Keratinocyte (primary cell): ENCODE measurements around the gene SYNM. TPM values are rescaled to one million over a fixed set of nuclear protein-coding genes. Genes with fewer than 3 reads are reported as not detected.

ENCODE experiments used
- DNase-seq: peaks from one replicate; pipeline ENCODE4 v3.0.0-alpha.2; 2011; ENCODE audit warnings: low read depth, missing footprints, low spot score
- FAIRE-seq: peaks from 2 replicates; lab custom pipeline; 2011; peaks lifted over from hg19 to GRCh38; lab: Jason Lieb, UNC
- H2AFZ ChIP-seq: 2 replicates; pipeline ENCODE4 v1.6.0; 2012; ENCODE audit warnings: low read length, control low read depth, inconsistent platforms; ENCODE audit not compliant: control insufficient read depth
- H3K27ac ChIP-seq: 2 replicates; pipeline ENCODE4 v1.5.1; 2011; ENCODE audit warnings: low read length; ENCODE audit not compliant: control insufficient read depth, insufficient read depth
- H3K27me3 ChIP-seq: 3 replicates; pipeline ENCODE4 v1.6.0; 2011; ENCODE audit warnings: low read length; ENCODE audit not compliant: control insufficient read depth, insufficient read depth; ENCODE audit errors: extremely low read depth
- H3K36me3 ChIP-seq, 2 experiments: 2 replicates in 1 of 2; 3 replicates in 1 of 2; pipeline ENCODE4 v1.5.1; 2011; ENCODE audit warnings: low read length in 2 of 2, mild to moderate bottlenecking in 1 of 2; ENCODE audit not compliant: control insufficient read depth in 2 of 2, insufficient read depth in 2 of 2; ENCODE audit errors: extremely low read depth in 1 of 2
- H3K4me1 ChIP-seq: 3 replicates; pipeline ENCODE4 v1.5.1; 2011; ENCODE audit warnings: low read length; ENCODE audit not compliant: control insufficient read depth, insufficient read depth; ENCODE audit errors: extremely low read depth
- H3K4me2 ChIP-seq: 3 replicates; pipeline ENCODE4 v1.6.0; 2011; ENCODE audit warnings: low read depth, low read length; ENCODE audit not compliant: control insufficient read depth, insufficient read depth; ENCODE audit errors: extremely low read depth
- H3K4me3 ChIP-seq, 3 experiments: fragments of 200-600 bp in 1 of 3; sonication (generic) in 1 of 3; 2 replicates in 2 of 3; 3 replicates in 1 of 3; pipeline ENCODE4 v1.5.1; 2011 to 2016; ENCODE audit warnings: low read length in 3 of 3, mild to moderate bottlenecking in 3 of 3, control low read depth in 2 of 3, inconsistent platforms in 1 of 3, low read depth in 1 of 3, mixed read lengths in 1 of 3, mixed run types in 1 of 3, moderate library complexity in 1 of 3; ENCODE audit not compliant: control insufficient read depth in 2 of 3, insufficient read depth in 2 of 3; ENCODE audit errors: extremely low read depth in 1 of 3
- H3K79me2 ChIP-seq: 2 replicates; pipeline ENCODE4 v1.6.0; 2012; ENCODE audit warnings: low read length; ENCODE audit not compliant: control insufficient read depth, insufficient read depth
- H3K9ac ChIP-seq: 3 replicates; pipeline ENCODE4 v1.6.0; 2011; ENCODE audit warnings: low read length; ENCODE audit not compliant: control insufficient read depth, insufficient read depth; ENCODE audit errors: extremely low read depth
- H3K9me1 ChIP-seq: 3 replicates; pipeline ENCODE4 v1.6.0; 2011; ENCODE audit warnings: low read length; ENCODE audit not compliant: control insufficient read depth, insufficient read depth; ENCODE audit errors: extremely low read depth
- H3K9me3 ChIP-seq: 2 replicates; pipeline ENCODE4 v1.5.1; 2012; ENCODE audit warnings: low read depth, low read length; ENCODE audit not compliant: control insufficient read depth
- H4K20me1 ChIP-seq: 3 replicates; pipeline ENCODE4 v1.6.0; 2011; ENCODE audit warnings: low read length; ENCODE audit not compliant: control insufficient read depth, insufficient read depth; ENCODE audit errors: extremely low read depth
- EZH2 ChIP-seq: IDR thresholded peaks from one replicate; pipeline ENCODE4 v1.6.1; 2012; ENCODE audit warnings: inconsistent platforms, mild to moderate bottlenecking, low read length, moderate library complexity
- dilution Hi-C: fragments of 300-500 bp; cut with MboI; formaldehyde crosslinking; loops from one replicate; pipeline ENCODE4 v1.7.0; 2020; ENCODE audit warnings: low sequenced_read_pairs; ENCODE audit not compliant: extremely low pct_ligation_motif_present
- polyA plus RNA-seq, 5 experiments: library from polyadenylated mRNA; depleted of rRNA in 3 of 5; stranded (reverse) in 3 of 5; stranded (forward) in 1 of 5; unstranded in 1 of 5; fragments of >200 nt; gene quantifications; 1 replicate in 1 of 5; 2 replicates in 3 of 5; 3 replicates in 1 of 5; pipeline versions ENCODE4 v1.2.1 to v1.2.3, GENCODE V29; 2011 to 2012; ENCODE audit warnings: missing spikeins in 2 of 5, low read depth in 1 of 5, low replicate concordance in 1 of 5
- TF ChIP-seq, protein P1 (sequence below), 3 experiments: IDR thresholded peaks in 1 of 3; conservative IDR thresholded peaks in 1 of 3; optimal IDR thresholded peaks in 1 of 3; 2 replicates in 2 of 3; 3 replicates in 1 of 3; pipeline versions ENCODE3 to v1.5.1; 2011; ENCODE audit warnings: low read length in 3 of 3, mild to moderate bottlenecking in 3 of 3, moderate library complexity in 2 of 3, control low read depth in 1 of 3, inconsistent platforms in 1 of 3; ENCODE audit not compliant: insufficient read depth in 2 of 3; ENCODE audit errors: extremely low read depth in 1 of 3

SYNM gene
- polyA plus RNA-seq, 1 donor (not counting 4 experiments of a cell fraction or from before 2014, with no cell fraction given) = 0.09 TPM

- Histone ChIP-seq H2AFZ (no peak overlapping the region), H3K79me2 (no peaks in the 10 kb centered on the region), H3K27me3 (peaks cover 30% of the 10 kb centered on the region), H3K9me1 (no peaks in the 10 kb centered on the region), H3K27ac (no peak overlapping the region), H3K4me1 (no peaks in the 10 kb centered on the region), H3K36me3 (no peaks in the 10 kb centered on the region), H3K9me3 (no peaks in the 10 kb centered on the region), H3K9ac (no peak overlapping the region), H4K20me1 (no peaks in the 10 kb centered on the region), H3K4me3 (no peak overlapping the region), H3K4me2 (no peak overlapping the region)
- dilution Hi-C loops = no loop called here
- FAIRE-seq (no peak), DNase-seq (no peak)
- TF ChIP-seq, protein P1, sequence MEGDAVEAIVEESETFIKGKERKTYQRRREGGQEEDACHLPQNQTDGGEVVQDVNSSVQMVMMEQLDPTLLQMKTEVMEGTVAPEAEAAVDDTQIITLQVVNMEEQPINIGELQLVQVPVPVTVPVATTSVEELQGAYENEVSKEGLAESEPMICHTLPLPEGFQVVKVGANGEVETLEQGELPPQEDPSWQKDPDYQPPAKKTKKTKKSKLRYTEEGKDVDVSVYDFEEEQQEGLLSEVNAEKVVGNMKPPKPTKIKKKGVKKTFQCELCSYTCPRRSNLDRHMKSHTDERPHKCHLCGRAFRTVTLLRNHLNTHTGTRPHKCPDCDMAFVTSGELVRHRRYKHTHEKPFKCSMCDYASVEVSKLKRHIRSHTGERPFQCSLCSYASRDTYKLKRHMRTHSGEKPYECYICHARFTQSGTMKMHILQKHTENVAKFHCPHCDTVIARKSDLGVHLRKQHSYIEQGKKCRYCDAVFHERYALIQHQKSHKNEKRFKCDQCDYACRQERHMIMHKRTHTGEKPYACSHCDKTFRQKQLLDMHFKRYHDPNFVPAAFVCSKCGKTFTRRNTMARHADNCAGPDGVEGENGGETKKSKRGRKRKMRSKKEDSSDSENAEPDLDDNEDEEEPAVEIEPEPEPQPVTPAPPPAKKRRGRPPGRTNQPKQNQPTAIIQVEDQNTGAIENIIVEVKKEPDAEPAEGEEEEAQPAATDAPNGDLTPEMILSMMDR (optimal IDR thresholded peaks at IDR 0.05 in 1 of 3, IDR thresholded peaks at IDR 0.05 in 1 of 3, conservative IDR thresholded peaks at IDR 0.05 in 1 of 3; ENCODE audit: extremely low read depth in 1 of 3, insufficient read depth in 2 of 3, low read length in 3 of 3) = no peak
- TF ChIP-seq EZH2 = no peak
These were observed 4.7 kb downstream of the SYNM start for GRCh38 chr15:99109555-99110021.

DNA sequence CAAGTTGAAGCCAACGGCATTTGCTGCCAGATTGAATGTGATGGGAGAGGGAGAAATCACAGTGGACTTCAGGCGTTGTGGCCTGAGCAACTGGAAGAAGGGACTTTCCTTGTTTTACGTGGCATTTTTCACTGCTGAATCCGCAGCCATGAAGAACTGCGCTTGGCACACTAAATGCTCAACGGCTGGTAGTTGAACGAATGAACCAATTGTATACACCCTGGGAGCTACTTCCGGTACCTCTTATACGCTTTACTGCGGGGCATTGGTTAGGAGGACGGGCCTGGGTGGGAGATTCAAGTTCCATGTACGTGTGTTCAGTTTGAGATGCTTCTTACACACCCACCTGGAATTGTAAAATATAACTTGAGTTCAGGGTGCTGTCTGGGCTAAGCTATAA is 5.2 kb downstream of the SYNM start:
- Histone ChIP-seq H3K4me3 (no peak overlapping the region), H3K9ac (no peak overlapping the region), H3K79me2 (no peaks in the 10 kb centered on the region), H3K9me1 (no peaks in the 10 kb centered on the region), H3K27me3 (peaks cover 29% of the 10 kb centered on the region), H3K4me2 (no peak overlapping the region), H2AFZ (no peak overlapping the region), H3K4me1 (no peaks in the 10 kb centered on the region), H3K9me3 (no peaks in the 10 kb centered on the region), H3K27ac (no peak overlapping the region), H4K20me1 (no peaks in the 10 kb centered on the region), H3K36me3 (no peaks in the 10 kb centered on the region)
- dilution Hi-C loops = no loop called here
- FAIRE-seq = no peak
- no peak for DNase-seq
- TF ChIP-seq EZH2 = no peak
- TF ChIP-seq, protein P1 (optimal IDR thresholded peaks at IDR 0.05 in 1 of 3, IDR thresholded peaks at IDR 0.05 in 1 of 3, conservative IDR thresholded peaks at IDR 0.05 in 1 of 3; ENCODE audit: extremely low read depth in 1 of 3, insufficient read depth in 2 of 3, low read length in 3 of 3) = no peak
